NB4 (cell line): Measurements from ENCODE around the gene FASN.

Experiments used
- DNase-seq: peaks from one replicate; pipeline ENCODE4 v3.0.0; 2010; ENCODE audit warnings: low read depth
- H3K4me3 ChIP-seq: one replicate; pipeline ENCODE4 v1.5.1; 2011; ENCODE audit warnings: mild to moderate bottlenecking, low read depth, low read length, moderate library complexity
- CTCF ChIP-seq: IDR thresholded peaks from one replicate; pipeline ENCODE4 v1.5.1; 2012; ENCODE audit warnings: low read depth, low read length
- MAX ChIP-seq: IDR thresholded peaks from 2 replicates; pipeline ENCODE4 v1.6.1; 2011; ENCODE audit warnings: low read depth, low read length
- MYC ChIP-seq: IDR thresholded peaks from 2 replicates; pipeline ENCODE4 v1.6.1; 2011; ENCODE audit warnings: low read depth, low read length
- POLR2A ChIP-seq: IDR thresholded peaks from 2 replicates; pipeline ENCODE4 v1.6.1; 2011; ENCODE audit warnings: mild to moderate bottlenecking; ENCODE audit not compliant: insufficient read length; ENCODE audit errors: extremely low read depth

FASN gene

GRCh38 chr17:82080789-82081464, 17.1 kb downstream of the FASN start:
- no peak for DNase-seq
- TF ChIP-seq MAX: no peak
- TF ChIP-seq POLR2A: no peak
- TF ChIP-seq CTCF: no peak
- TF ChIP-seq MYC: no peak
- no peak overlapping the region for H3K4me3 ChIP-seq

GRCh38 chr17:82080048-82080788, 17.8 kb downstream of the FASN start:
- no peak overlapping the region for H3K4me3 ChIP-seq
- no peak for TF ChIP-seq MYC
- peak; percentile 11 for TF ChIP-seq POLR2A
- TF ChIP-seq CTCF: no peak
- TF ChIP-seq MAX: no peak

GRCh38 chr17:82079001-82079677, 18.9 kb downstream of the FASN start:
- TF ChIP-seq MAX (no peak), MYC (no peak), CTCF (no peak), POLR2A (no peak)
- DNase-seq: no peak

More at GRCh38 chr17:82080048-82080788, 17.8 kb downstream of the FASN start:
- DNase-seq: no peak

GRCh38 chr17:82078433-82078832, 19.6 kb downstream of the FASN start:
- TF ChIP-seq POLR2A (no peak), MYC (no peak), MAX (no peak), CTCF (no peak)
- DNase-seq: no peak
- H3K4me3 ChIP-seq: no peak overlapping the region

More at GRCh38 chr17:82079001-82079677, 18.9 kb downstream of the FASN start:
- H3K4me3 ChIP-seq: no peak overlapping the region

- no peak for TF ChIP-seq POLR2A
- TF ChIP-seq CTCF: no peak
- TF ChIP-seq MYC: no peak
- no peak for TF ChIP-seq MAX
- DNase-seq: no peak
- no peak overlapping the region for H3K4me3 ChIP-seq
These were observed 20.2 kb downstream of the FASN start for GRCh38 chr17:82077617-82078358.
